Parathyroid adenoma (tissue), 2 donors: ENCODE results near the gene GPER1.

ENCODE experiments used
- H2AFZ ChIP-seq: fragments of 300-600 bp; sonication (generic); one replicate; pipeline ENCODE4 v1.7.0; 2017; ENCODE audit warnings: antibody characterized with exemption, mild to moderate bottlenecking
- H3K27ac ChIP-seq: fragments of 300-600 bp; sonication (generic); one replicate; pipeline ENCODE4 v1.7.0; 2017
- H3K27me3 ChIP-seq: fragments of 300-600 bp; sonication (generic); one replicate; pipeline ENCODE4 v1.7.0; 2017; ENCODE audit warnings: low read length; ENCODE audit not compliant: control insufficient read depth, insufficient read depth
- H3K36me3 ChIP-seq: fragments of 300-600 bp; sonication (generic); one replicate; pipeline ENCODE4 v1.7.0; 2017; ENCODE audit warnings: low read length; ENCODE audit not compliant: control insufficient read depth, insufficient read depth
- H3K4me1 ChIP-seq: fragments of 300-600 bp; sonication (generic); one replicate; pipeline ENCODE4 v1.7.0; 2017; ENCODE audit warnings: control low read depth
- H3K4me2 ChIP-seq: fragments of 300-600 bp; sonication (generic); one replicate; pipeline ENCODE4 v1.7.0; 2017; ENCODE audit warnings: low read length
- H3K4me3 ChIP-seq: fragments of 300-600 bp; sonication (generic); one replicate; pipeline ENCODE4 v1.7.0; 2017; ENCODE audit warnings: low read depth, low read length
- H3K79me2 ChIP-seq: fragments of 300-600 bp; sonication (generic); one replicate; pipeline ENCODE4 v1.7.0; 2017; ENCODE audit warnings: control low read depth
- H3K9ac ChIP-seq: fragments of 300-600 bp; sonication (generic); one replicate; pipeline ENCODE4 v1.7.0; 2017; ENCODE audit warnings: mild to moderate bottlenecking
- H3K9me3 ChIP-seq: fragments of 300-600 bp; sonication (generic); one replicate; pipeline ENCODE4 v1.7.0; 2017; ENCODE audit warnings: low read length; ENCODE audit not compliant: control insufficient read depth
- TF ChIP-seq, protein P1 (sequence below): fragments of 300-600 bp; sonication (generic); IDR thresholded peaks from one replicate; pipeline ENCODE4 v1.7.0; 2017; ENCODE audit warnings: antibody characterized with exemption, mild to moderate bottlenecking
- donor health status: primary hyperparathyroidism.

Gene GPER1

DNA sequence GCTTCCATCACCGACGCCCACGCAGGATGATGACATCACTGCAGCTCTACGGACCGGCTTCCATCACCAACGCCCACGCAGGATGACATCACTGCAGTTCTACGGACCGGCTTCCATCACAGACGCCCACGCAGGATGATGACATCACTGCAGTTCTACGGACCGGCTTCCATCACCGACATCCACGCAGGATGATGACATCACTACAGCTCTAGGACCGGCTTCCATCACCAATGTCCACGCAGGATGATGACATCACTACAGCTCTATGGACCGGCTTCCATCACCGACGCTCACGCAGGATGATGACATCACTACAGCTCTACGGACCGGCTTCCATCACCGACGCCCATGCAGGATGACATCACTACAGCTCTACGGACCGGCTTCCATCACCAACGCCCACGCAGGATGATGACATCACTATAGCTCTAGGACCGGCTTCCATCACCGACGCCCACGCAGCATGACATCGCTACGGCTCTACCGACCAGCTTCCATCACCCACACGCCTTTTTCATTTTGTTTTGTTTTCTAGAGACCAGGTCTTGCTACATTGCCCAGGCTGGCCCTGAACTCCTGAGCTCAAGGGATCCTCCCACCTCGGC is 29.5 kb downstream of the GPER1 start:
- Histone ChIP-seq H3K9ac (no peak overlapping the region), H3K27ac (no peak overlapping the region), H2AFZ (no peak overlapping the region), H3K36me3 (no peaks in the 10 kb centered on the region), H3K9me3 (no peaks in the 10 kb centered on the region), H3K27me3 (no peaks in the 10 kb centered on the region), H3K4me3 (no peak overlapping the region), H3K4me1 (no peaks in the 10 kb centered on the region), H3K79me2 (peaks cover 16% of the 10 kb centered on the region), H3K4me2 (no peak overlapping the region)
- TF ChIP-seq, protein P1, sequence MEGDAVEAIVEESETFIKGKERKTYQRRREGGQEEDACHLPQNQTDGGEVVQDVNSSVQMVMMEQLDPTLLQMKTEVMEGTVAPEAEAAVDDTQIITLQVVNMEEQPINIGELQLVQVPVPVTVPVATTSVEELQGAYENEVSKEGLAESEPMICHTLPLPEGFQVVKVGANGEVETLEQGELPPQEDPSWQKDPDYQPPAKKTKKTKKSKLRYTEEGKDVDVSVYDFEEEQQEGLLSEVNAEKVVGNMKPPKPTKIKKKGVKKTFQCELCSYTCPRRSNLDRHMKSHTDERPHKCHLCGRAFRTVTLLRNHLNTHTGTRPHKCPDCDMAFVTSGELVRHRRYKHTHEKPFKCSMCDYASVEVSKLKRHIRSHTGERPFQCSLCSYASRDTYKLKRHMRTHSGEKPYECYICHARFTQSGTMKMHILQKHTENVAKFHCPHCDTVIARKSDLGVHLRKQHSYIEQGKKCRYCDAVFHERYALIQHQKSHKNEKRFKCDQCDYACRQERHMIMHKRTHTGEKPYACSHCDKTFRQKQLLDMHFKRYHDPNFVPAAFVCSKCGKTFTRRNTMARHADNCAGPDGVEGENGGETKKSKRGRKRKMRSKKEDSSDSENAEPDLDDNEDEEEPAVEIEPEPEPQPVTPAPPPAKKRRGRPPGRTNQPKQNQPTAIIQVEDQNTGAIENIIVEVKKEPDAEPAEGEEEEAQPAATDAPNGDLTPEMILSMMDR: no peak

DNA sequence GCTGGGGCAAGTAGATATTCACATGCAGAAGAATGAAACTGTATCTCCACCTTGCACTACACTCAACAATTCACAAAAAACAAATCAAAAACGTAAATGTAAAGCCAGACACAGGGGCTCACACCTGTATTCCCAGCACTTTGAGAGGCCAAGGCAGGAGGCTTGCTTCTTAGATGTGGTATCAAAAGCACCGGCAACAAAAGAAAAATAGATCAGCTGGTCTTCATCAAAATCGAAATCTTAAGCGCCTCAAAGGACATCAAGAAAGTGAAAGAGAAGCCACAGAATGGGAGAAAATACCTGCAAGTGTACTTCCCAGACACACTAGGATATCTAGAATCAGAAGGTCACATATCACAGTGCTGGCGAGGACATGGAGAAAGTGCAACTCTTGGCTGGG is 31.3 kb downstream of the GPER1 start:
- Histone ChIP-seq H3K36me3 (no peaks in the 10 kb centered on the region), H3K9ac (no peak overlapping the region), H3K9me3 (no peaks in the 10 kb centered on the region), H3K4me1 (no peaks in the 10 kb centered on the region), H3K27me3 (no peaks in the 10 kb centered on the region), H2AFZ (no peak overlapping the region), H3K4me2 (no peak overlapping the region), H3K27ac (no peak overlapping the region), H3K4me3 (no peak overlapping the region), H3K79me2 (peaks cover 27% of the 10 kb centered on the region)
- TF ChIP-seq, protein P1: no peak

DNA sequence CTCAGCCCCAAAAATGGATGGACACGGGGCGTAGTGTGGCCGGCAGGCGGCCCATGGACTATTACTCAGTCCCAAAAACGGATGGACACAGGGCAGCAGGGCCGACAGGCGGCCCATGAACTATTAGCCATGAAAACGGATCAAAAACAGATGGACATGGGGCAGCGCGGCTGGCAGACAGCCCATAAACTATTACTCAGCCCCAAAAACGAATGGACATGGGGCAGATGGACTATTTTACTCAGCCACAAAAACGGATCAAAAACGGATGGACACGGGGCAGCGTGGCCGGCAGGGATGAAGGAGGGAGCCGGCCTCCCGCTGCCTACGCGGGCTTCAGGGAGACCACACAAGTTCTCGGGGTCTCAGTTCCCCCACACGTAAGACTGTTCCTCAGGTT is 32.9 kb downstream of the GPER1 start:
- no peaks in the 10 kb centered on the region for H3K4me1 ChIP-seq
- no peak overlapping the region for H3K4me3 ChIP-seq
- H3K27ac ChIP-seq: no peak overlapping the region
- H3K79me2 ChIP-seq: peaks cover 19% of the 10 kb centered on the region
- H3K4me2 ChIP-seq: no peak overlapping the region
- H3K9ac ChIP-seq: no peak overlapping the region
- no peaks in the 10 kb centered on the region for H3K36me3 ChIP-seq
- H3K9me3 ChIP-seq: no peaks in the 10 kb centered on the region
- TF ChIP-seq, protein P1: no peak
- no peaks in the 10 kb centered on the region for H3K27me3 ChIP-seq
- no peak overlapping the region for H2AFZ ChIP-seq

DNA sequence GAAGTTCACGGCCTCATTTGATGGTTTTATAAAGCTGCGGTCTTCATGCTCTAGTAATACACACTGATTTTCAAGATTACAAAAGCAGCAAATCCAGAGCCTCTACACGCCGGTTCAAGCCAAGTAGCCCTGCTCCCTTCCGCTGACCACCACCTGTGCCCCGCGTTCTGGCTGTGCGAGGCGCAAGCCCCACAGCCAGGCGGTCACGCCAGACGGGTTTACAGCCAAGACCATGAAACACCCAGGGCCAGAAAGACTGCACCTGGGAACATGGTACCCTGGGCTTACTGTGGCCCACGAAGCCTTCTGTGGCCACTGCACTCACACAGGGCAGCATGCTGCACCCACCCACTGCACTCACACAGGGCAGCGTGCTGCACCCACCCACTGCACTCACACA is 33.6 kb downstream of the GPER1 start:
- Histone ChIP-seq H3K4me1 (no peaks in the 10 kb centered on the region), H2AFZ (no peak overlapping the region), H3K9ac (no peak overlapping the region), H3K9me3 (no peaks in the 10 kb centered on the region), H3K79me2 (peaks cover 14% of the 10 kb centered on the region), H3K36me3 (no peaks in the 10 kb centered on the region), H3K27ac (no peak overlapping the region), H3K4me3 (no peak overlapping the region), H3K4me2 (no peak overlapping the region), H3K27me3 (no peaks in the 10 kb centered on the region)
- TF ChIP-seq, protein P1: no peak
